ENCODE measurements around the gene PPP1R10. TPM values are rescaled to one million over a fixed set of nuclear protein-coding genes. Genes with fewer than 3 reads are reported as not detected.

Gene PPP1R10
- total RNA-seq, 1 experiment from 2014 or later, result 82.9 TPM

DNA sequence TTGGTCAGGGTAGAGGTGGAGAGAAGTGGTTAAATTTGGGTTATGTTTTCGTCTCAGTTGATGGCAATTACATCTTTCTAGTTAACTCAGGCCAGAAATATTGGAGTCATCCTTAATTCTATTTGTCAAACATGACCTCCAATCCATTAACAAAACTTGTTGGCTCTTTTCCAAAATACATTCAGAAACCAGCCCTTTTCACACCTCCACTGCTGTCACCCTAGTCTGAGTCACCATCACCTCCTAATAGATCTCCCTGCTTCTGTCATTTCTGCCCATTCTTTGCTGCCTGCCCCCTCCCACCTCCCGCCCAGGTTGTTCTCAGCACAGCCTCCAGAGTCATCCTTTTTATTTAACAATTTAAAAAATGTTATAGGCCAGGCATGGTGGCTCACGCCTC is 48.8 kb downstream of the PPP1R10 start:
- no peak for DNase-seq (ENCODE audit: low read depth, low spot score)
- ATAC-seq, result no peak
- TF ChIP-seq, protein P1, sequence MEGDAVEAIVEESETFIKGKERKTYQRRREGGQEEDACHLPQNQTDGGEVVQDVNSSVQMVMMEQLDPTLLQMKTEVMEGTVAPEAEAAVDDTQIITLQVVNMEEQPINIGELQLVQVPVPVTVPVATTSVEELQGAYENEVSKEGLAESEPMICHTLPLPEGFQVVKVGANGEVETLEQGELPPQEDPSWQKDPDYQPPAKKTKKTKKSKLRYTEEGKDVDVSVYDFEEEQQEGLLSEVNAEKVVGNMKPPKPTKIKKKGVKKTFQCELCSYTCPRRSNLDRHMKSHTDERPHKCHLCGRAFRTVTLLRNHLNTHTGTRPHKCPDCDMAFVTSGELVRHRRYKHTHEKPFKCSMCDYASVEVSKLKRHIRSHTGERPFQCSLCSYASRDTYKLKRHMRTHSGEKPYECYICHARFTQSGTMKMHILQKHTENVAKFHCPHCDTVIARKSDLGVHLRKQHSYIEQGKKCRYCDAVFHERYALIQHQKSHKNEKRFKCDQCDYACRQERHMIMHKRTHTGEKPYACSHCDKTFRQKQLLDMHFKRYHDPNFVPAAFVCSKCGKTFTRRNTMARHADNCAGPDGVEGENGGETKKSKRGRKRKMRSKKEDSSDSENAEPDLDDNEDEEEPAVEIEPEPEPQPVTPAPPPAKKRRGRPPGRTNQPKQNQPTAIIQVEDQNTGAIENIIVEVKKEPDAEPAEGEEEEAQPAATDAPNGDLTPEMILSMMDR (IDR thresholded peaks at IDR 0.05), result no peak
- no peak for TF ChIP-seq POLR2AphosphoS5 (IDR thresholded peaks at IDR 0.05; ENCODE audit: low read depth, low read length)
- TF ChIP-seq, protein P2, sequence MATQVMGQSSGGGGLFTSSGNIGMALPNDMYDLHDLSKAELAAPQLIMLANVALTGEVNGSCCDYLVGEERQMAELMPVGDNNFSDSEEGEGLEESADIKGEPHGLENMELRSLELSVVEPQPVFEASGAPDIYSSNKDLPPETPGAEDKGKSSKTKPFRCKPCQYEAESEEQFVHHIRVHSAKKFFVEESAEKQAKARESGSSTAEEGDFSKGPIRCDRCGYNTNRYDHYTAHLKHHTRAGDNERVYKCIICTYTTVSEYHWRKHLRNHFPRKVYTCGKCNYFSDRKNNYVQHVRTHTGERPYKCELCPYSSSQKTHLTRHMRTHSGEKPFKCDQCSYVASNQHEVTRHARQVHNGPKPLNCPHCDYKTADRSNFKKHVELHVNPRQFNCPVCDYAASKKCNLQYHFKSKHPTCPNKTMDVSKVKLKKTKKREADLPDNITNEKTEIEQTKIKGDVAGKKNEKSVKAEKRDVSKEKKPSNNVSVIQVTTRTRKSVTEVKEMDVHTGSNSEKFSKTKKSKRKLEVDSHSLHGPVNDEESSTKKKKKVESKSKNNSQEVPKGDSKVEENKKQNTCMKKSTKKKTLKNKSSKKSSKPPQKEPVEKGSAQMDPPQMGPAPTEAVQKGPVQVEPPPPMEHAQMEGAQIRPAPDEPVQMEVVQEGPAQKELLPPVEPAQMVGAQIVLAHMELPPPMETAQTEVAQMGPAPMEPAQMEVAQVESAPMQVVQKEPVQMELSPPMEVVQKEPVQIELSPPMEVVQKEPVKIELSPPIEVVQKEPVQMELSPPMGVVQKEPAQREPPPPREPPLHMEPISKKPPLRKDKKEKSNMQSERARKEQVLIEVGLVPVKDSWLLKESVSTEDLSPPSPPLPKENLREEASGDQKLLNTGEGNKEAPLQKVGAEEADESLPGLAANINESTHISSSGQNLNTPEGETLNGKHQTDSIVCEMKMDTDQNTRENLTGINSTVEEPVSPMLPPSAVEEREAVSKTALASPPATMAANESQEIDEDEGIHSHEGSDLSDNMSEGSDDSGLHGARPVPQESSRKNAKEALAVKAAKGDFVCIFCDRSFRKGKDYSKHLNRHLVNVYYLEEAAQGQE (IDR thresholded peaks at IDR 0.05; ENCODE audit: insufficient read depth in 1 of 2, low read depth in 2 of 2, low read length in 1 of 2), result no peak
- no peak overlapping the region for H3K27ac ChIP-seq (ENCODE audit: low read length)
- peaks cover 20% of the 10 kb centered on the region for H3K4me1 ChIP-seq (ENCODE audit: control insufficient read depth, insufficient read depth, low read length)
- H3K27me3 ChIP-seq (ENCODE audit: control insufficient read depth, insufficient read depth, low read length), result no peaks in the 10 kb centered on the region
- BruUV-seq (replicated peaks), result no TSS peak
- CTCF ChIA-PET, result no interaction called here
- in situ Hi-C loops (cut with HindIII; ENCODE audit: low pct_unique_long_range_greater_than_20kb, low sequenced_read_pairs) (no loop called here), intact Hi-C loops (cut with micrococcal nuclease; ENCODE audit: unreplicated experiment) (no loop called here)
- POLR2A ChIA-PET, result no interaction called here
- peaks cover 3% of the 10 kb centered on the region; the same call in 1 of the 2 replicates for H3K36me3 ChIP-seq (ENCODE audit: control insufficient read depth, insufficient read depth, low read length)
- H3K4me3 ChIP-seq (ENCODE audit: low read depth in 2 of 2, low read length in 2 of 2), result no peak overlapping the region
- no peaks in the 10 kb centered on the region for H3K9me3 ChIP-seq (ENCODE audit: control insufficient read depth, insufficient read depth, low read depth, low read length)

DNA sequence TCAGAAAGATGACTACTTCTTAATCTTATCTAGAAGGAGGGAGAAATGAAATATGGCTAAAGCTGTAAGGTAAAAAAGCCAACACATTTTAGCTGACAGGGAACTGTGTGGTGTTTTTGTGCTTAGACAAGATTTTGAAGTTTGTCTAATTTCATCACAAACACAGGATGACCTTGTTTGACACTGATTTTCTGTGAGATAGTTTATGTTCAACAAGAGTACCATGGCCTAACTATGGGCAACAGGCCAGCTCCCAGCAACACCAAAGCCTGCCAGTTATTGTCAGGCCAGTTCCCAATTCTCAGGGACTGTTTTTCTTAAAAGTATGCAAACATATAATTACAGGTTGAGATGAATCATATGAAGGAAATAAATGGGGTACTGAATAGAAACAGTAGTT is 51.3 kb downstream of the PPP1R10 start:
- TF ChIP-seq, protein P1 (IDR thresholded peaks at IDR 0.05), result no peak
- TF ChIP-seq POLR2AphosphoS5 (IDR thresholded peaks at IDR 0.05; ENCODE audit: low read depth, low read length), result no peak
- no peak for TF ChIP-seq SIN3A (IDR thresholded peaks at IDR 0.05; ENCODE audit: borderline replicate concordance, insufficient read depth, low read depth, low read length)
- TF ChIP-seq TCF7L2 (IDR thresholded peaks at IDR 0.05; ENCODE audit: low read depth, low read length), result no peak
- TF ChIP-seq, protein P2 (IDR thresholded peaks at IDR 0.05; ENCODE audit: insufficient read depth in 1 of 2, low read depth in 2 of 2, low read length in 1 of 2), result no peak
- ChIA-PET CTCF (interaction anchor here (0.6 kb wide), 1 partner anchor 912 kb away, joined by 3 read pairs; no protein-coding TSS in a partner anchor), POLR2A (interaction anchor here (0.7 to 1.8 kb wide), 2 partner anchors 8 to 95 kb away, joined by 3 to 6 read pairs; partner anchors contain the start of gene PRR3)
- Histone ChIP-seq H3K27ac (ENCODE audit: low read length) (no peak overlapping the region), H3K4me3 (ENCODE audit: low read depth in 2 of 2, low read length in 2 of 2) (no peak overlapping the region), H3K4me1 (ENCODE audit: control insufficient read depth, insufficient read depth, low read length) (0 out of 2 replicates have a peak, but pooled peaks cover 8% of the 10 kb centered on the region), H3K9me3 (ENCODE audit: control insufficient read depth, insufficient read depth, low read depth, low read length) (no peaks in the 10 kb centered on the region), H3K27me3 (ENCODE audit: control insufficient read depth, insufficient read depth, low read length) (no peaks in the 10 kb centered on the region), H3K36me3 (ENCODE audit: control insufficient read depth, insufficient read depth, low read length) (peaks cover 3% of the 10 kb centered on the region)
- in situ Hi-C loops (cut with HindIII; ENCODE audit: low pct_unique_long_range_greater_than_20kb, low sequenced_read_pairs) (no loop called here), intact Hi-C loops (cut with micrococcal nuclease; ENCODE audit: unreplicated experiment) (no loop called here)
- DNase-seq (ENCODE audit: low read depth, low spot score) (no peak), ATAC-seq (no peak)
- BruUV-seq (replicated peaks), result no TSS peak

Data from Panc1 (cell line).